PC-9 (cell line): ENCODE data around the gene GATC.

ENCODE experiments used
- CTCF ChIP-seq: fragments of 200-600 bp; sonication (generic); conservative IDR thresholded peaks from 2 replicates; pipeline ENCODE4 v1.6.1; 2017; ENCODE audit warnings: mixed run types, antibody characterized with exemption, mild to moderate bottlenecking, moderate library complexity
- EZH2 ChIP-seq: fragments of 200-600 bp; sonication (generic); IDR thresholded peaks from 2 replicates; pipeline ENCODE4 v1.8.0; 2017; ENCODE audit warnings: antibody characterized with exemption, low read depth

GRCh38 chr12:120429368-120429767 is 16.9 kb upstream of the GATC start:
- TF ChIP-seq CTCF (no peak), EZH2 (no peak)
